WTC11 (cell line): ENCODE results near the gene PRSS53. TPM values are rescaled to one million over a fixed set of nuclear protein-coding genes. Genes with fewer than 3 reads are reported as not detected.

Experiments
- ATAC-seq: fragments of 200-7000 bp; cut with Tn5 transposase; 2 replicates; pipeline ENCODE4 v1.10.0; 2021; ENCODE audit warnings: mild to moderate bottlenecking, moderate library complexity
- CTCF ChIA-PET: fragments of 300-600 bp; sonication (Branson Sonifier 250); formaldehyde crosslinking; loops from one replicate; lab custom pipeline; 2021; ENCODE audit warnings: antibody characterized with exemption; lab: Charles Lee
- POLR2A ChIA-PET: fragments of 350-600 bp; sonication (Branson Sonifier 250); formaldehyde crosslinking; loops from one replicate; lab custom pipeline; 2021; ENCODE audit warnings: antibody characterized with exemption; lab: Charles Lee
- DNase-seq: peaks from one replicate; pipeline ENCODE4 v3.0.0; 2021; ENCODE audit warnings: low spot score
- H3K27ac Mint-ChIP-seq: 2 replicates; pipeline ENCODE4 v1.8.0; 2021; ENCODE audit warnings: mixed read lengths
- H3K27me3 Mint-ChIP-seq: 2 replicates; pipeline ENCODE4 v1.8.0; 2021; ENCODE audit warnings: low read depth, mild to moderate bottlenecking, moderate library complexity, mixed read lengths
- H3K36me3 Mint-ChIP-seq: 2 replicates; pipeline ENCODE4 v1.8.0; 2021; ENCODE audit warnings: mixed read lengths
- H3K4me1 Mint-ChIP-seq: 2 replicates; pipeline ENCODE4 v1.8.0; 2022; ENCODE audit warnings: mixed read lengths
- H3K4me3 Mint-ChIP-seq: 2 replicates; pipeline ENCODE4 v1.8.0; 2021; ENCODE audit warnings: mild to moderate bottlenecking, moderate library complexity, mixed read lengths
- H3K9me3 Mint-ChIP-seq: 2 replicates; pipeline ENCODE4 v1.8.0; 2021; ENCODE audit warnings: mixed read lengths
- ATF6 ChIP-seq: sonication (generic); formaldehyde crosslinking; IDR thresholded peaks from 2 replicates; pipeline ENCODE4 v1.8.1; 2023; ENCODE audit warnings: mild to moderate bottlenecking, missing genetic modification reagents
- EMX1 ChIP-seq: fragments of 250-450 bp; sonication (Bioruptor Pico); IDR thresholded peaks from 2 replicates; pipeline ENCODE4 v1.8.0; 2021; ENCODE audit warnings: mild to moderate bottlenecking
- FOXP1 ChIP-seq: sonication (generic); formaldehyde crosslinking; IDR thresholded peaks from 2 replicates; pipeline ENCODE4 v1.8.0; 2022; ENCODE audit warnings: missing genetic modification reagents, mild to moderate bottlenecking, moderate library complexity, borderline replicate concordance
- GABPB1 ChIP-seq: sonication (generic); formaldehyde crosslinking; IDR thresholded peaks from 2 replicates; pipeline ENCODE4 v1.8.1; 2023; ENCODE audit warnings: mild to moderate bottlenecking, missing genetic modification reagents
- GTF2I ChIP-seq: fragments of 250-450 bp; sonication (Bioruptor Pico); conservative IDR thresholded peaks from 2 replicates; pipeline ENCODE4 v1.4.0; 2021; ENCODE audit warnings: mild to moderate bottlenecking
- HMGXB4 ChIP-seq: sonication (generic); formaldehyde crosslinking; IDR thresholded peaks from 2 replicates; pipeline ENCODE4 v1.8.1; 2023; ENCODE audit warnings: mild to moderate bottlenecking, moderate library complexity, missing genetic modification reagents
- KAT7 ChIP-seq: sonication (generic); formaldehyde crosslinking; IDR thresholded peaks from 2 replicates; pipeline ENCODE4 v1.8.1; 2023; ENCODE audit warnings: missing genetic modification reagents, mild to moderate bottlenecking, borderline replicate concordance
- NFE2L1 ChIP-seq: sonication (generic); formaldehyde crosslinking; IDR thresholded peaks from 2 replicates; pipeline ENCODE4 v1.8.1; 2023; ENCODE audit warnings: missing genetic modification reagents
- NR1H2 ChIP-seq: sonication (generic); formaldehyde crosslinking; IDR thresholded peaks from 2 replicates; pipeline ENCODE4 v1.9.0; 2021; ENCODE audit warnings: mild to moderate bottlenecking, moderate library complexity, missing genetic modification reagents
- RORB ChIP-seq: fragments of 250-450 bp; sonication (Bioruptor Pico); IDR thresholded peaks from 2 replicates; pipeline ENCODE4 v1.9.0; 2021; ENCODE audit warnings: mild to moderate bottlenecking
- SP1 ChIP-seq: sonication (generic); formaldehyde crosslinking; conservative IDR thresholded peaks from 2 replicates; pipeline ENCODE4 v1.8.1; 2022; ENCODE audit warnings: missing genetic modification reagents
- STAT6 ChIP-seq: sonication (generic); formaldehyde crosslinking; conservative IDR thresholded peaks from 2 replicates; pipeline ENCODE4 v1.8.1; 2023; ENCODE audit warnings: mild to moderate bottlenecking, low read depth, missing genetic modification reagents, moderate library complexity
- ZNF121 ChIP-seq: sonication (generic); formaldehyde crosslinking; IDR thresholded peaks from 2 replicates; pipeline ENCODE4 v1.8.0; 2023; ENCODE audit warnings: missing genetic modification reagents
- ZNF425 ChIP-seq: fragments of 250-450 bp; sonication (Bioruptor Pico); conservative IDR thresholded peaks from 2 replicates; pipeline ENCODE4 v1.9.0; 2021; ENCODE audit warnings: mild to moderate bottlenecking
- total RNA-seq: library from RNA; stranded (reverse); gene quantifications from 3 replicates; pipeline ENCODE4 v1.2.3, GENCODE V29; 2021
- TF ChIP-seq, protein P1 (sequence below): sonication (generic); formaldehyde crosslinking; IDR thresholded peaks from 2 replicates; pipeline ENCODE4 v1.8.0; 2022; ENCODE audit warnings: mild to moderate bottlenecking, missing genetic modification reagents
- TF ChIP-seq, protein P2 (sequence below): fragments of 250-450 bp; sonication (Bioruptor Pico); IDR thresholded peaks from 2 replicates; pipeline ENCODE4 v1.9.0; 2021; ENCODE audit warnings: mild to moderate bottlenecking
- TF ChIP-seq, protein P3 (sequence below): sonication (generic); formaldehyde crosslinking; IDR thresholded peaks from 2 replicates; pipeline ENCODE4 v1.8.1; 2023; ENCODE audit warnings: mild to moderate bottlenecking, missing genetic modification reagents, moderate library complexity
- TF ChIP-seq, protein P4 (sequence below): sonication (generic); formaldehyde crosslinking; IDR thresholded peaks from 2 replicates; pipeline ENCODE4 v1.8.0; 2022; ENCODE audit warnings: mild to moderate bottlenecking, missing genetic modification reagents

PRSS53 gene
- total RNA-seq, 1 experiment from 2014 or later: 4.9 TPM

DNA sequence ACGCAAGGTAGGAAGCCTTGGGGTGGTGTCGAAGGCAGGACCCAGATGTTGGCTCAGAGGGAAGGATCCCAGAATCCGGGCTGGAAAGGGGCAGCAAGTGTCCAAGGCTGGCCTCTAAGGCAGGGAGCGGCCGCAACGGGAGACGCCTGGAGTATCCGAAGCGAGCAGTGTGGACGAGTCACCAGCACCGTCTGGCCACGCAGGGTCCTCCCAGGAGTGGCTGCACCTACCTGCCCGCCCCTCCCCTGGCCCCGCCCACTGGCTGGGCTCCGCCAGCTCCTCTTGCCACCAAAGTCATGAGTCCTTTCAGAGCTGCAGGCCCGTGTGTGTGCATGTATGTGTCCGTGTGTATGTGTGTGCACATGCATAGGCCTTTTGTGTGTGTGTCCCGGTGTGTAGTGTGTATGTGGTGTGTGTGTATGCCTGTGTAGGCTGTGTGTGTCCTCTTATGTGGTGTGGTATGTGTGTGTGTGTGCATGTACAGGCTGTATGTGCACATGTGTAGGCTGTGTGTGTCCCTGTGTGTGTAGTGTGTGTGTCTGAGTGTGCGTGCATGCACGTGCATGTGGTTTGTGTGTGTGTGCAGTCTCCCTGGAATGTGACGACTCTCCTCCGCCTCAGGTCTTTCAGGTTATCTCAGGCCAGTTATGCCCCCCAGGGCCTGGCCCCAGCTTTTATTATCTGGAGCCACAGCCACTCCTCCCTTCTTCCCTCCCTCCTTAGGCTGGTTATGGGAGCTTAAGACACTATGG is 47.0 kb upstream of the PRSS53 start, which contains the start of gene PRSS8:
TSS of gene PRSS8 (minus strand) at position 193 of the 752 bp plus-strand sequence. CDS start 229 bp downstream, outside the sequence.
- Mint-ChIP-seq H3K27ac (peak within 1 kb of the TSS; percentile 98), H3K27me3 (no peaks in the 10 kb centered on the region), H3K4me3 (peak within 1 kb of the TSS; percentile 87), H3K9me3 (no peaks in the 10 kb centered on the region), H3K36me3 (peaks cover 27% of the 10 kb centered on the region), H3K4me1 (peaks cover 66% of the 10 kb centered on the region)
- peak; percentile 31; the same call in 1 of the 2 replicates for TF ChIP-seq SP1 (CRISPR knock-in tag)
- no peak for TF ChIP-seq ZNF425
- ChIA-PET POLR2A (interaction anchor here (1.0 to 2.4 kb wide), 6 partner anchors 8 to 318 kb away, joined by 3 to 26 read pairs (median 6); partner anchors contain the start of genes FUS, KAT8, ZNF646 and ZNF668), CTCF (interaction anchor here (1.0 to 2.0 kb wide), 9 partner anchors 17 to 320 kb away, joined by 3 to 7 read pairs (median 5); partner anchors contain the start of genes HSD3B7 and KAT8)
- DNase-seq: peak; percentile 68
- peak; percentile 7 for ATAC-seq

DNA sequence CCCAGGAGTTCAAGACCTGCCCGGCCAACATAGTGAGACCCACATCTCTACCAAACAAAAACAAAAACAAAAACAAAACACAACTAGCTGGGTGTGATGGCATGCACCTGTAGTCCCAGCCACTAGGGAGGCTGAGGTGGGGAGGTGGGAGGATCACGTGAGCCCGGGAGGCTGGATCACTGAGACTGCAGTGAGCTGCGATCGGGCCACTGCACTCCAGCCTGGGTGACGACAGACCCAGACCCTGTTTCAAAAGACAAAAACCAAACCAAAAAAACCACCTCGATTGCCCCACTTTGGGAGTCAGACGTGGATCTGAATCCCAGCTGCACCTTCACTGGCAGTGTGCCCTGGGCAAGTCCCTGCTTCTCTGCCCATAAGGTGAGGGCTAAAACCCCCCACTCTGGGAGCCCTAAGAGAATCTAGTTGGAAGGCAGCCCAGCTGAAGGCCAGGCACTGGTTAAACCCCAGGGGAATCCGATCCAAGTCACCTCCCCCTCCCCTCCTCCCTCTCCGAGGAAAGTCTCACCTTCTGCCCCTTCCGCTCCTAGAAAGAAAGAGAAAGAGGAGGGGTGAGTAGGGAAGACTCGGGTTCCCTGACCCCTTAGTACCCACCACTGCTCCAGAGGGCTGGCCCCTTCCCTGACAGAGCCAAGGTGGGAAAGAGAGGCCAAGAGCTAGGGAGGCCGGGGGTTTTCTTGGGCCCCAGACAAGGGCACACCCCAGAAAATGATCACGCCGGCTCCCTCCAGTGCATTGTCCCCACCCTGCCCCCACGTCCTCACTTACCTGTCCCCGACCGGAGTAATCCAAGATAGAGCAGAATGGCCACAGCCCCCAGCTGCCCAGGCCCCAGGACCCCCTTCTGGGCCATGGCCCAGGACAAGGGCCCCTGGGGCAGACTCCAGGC is 46.1 kb upstream of the PRSS53 start:
- TF ChIP-seq ZNF121 (peak; percentile 71), EMX1 (CRISPR knock-in tag) (0 out of 2 replicates have a peak, but pooled peaks have one; percentile 41), RORB (CRISPR knock-in tag) (no peak), NR1H2 (CRISPR knock-in tag) (no peak), FOXP1 (CRISPR knock-in tag) (0 out of 2 replicates have a peak, but pooled peaks have one; percentile 9), GTF2I (0 out of 2 replicates have a peak, but pooled peaks have one; percentile 20), HMGXB4 (CRISPR knock-in tag) (peak; percentile 68; the same call in 1 of the 2 replicates), NFE2L1 (peak; percentile 55; the same call in 1 of the 2 replicates), KAT7 (CRISPR knock-in tag) (0 out of 2 replicates have a peak, but pooled peaks have one; percentile 34), ATF6 (CRISPR knock-in tag) (no peak), STAT6 (no peak), GABPB1 (CRISPR knock-in tag) (peak; percentile 70)
- TF ChIP-seq, protein P1, sequence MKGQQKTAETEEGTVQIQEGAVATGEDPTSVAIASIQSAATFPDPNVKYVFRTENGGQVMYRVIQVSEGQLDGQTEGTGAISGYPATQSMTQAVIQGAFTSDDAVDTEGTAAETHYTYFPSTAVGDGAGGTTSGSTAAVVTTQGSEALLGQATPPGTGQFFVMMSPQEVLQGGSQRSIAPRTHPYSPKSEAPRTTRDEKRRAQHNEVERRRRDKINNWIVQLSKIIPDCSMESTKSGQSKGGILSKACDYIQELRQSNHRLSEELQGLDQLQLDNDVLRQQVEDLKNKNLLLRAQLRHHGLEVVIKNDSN: peak; percentile 92
- TF ChIP-seq, protein P2, sequence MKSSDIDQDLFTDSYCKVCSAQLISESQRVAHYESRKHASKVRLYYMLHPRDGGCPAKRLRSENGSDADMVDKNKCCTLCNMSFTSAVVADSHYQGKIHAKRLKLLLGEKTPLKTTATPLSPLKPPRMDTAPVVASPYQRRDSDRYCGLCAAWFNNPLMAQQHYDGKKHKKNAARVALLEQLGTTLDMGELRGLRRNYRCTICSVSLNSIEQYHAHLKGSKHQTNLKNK (CRISPR knock-in tag): 0 out of 2 replicates have a peak, but pooled peaks have one; percentile 11
- TF ChIP-seq, protein P3, sequence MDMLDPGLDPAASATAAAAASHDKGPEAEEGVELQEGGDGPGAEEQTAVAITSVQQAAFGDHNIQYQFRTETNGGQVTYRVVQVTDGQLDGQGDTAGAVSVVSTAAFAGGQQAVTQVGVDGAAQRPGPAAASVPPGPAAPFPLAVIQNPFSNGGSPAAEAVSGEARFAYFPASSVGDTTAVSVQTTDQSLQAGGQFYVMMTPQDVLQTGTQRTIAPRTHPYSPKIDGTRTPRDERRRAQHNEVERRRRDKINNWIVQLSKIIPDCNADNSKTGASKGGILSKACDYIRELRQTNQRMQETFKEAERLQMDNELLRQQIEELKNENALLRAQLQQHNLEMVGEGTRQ: peak; percentile 90
- TF ChIP-seq, protein P4, sequence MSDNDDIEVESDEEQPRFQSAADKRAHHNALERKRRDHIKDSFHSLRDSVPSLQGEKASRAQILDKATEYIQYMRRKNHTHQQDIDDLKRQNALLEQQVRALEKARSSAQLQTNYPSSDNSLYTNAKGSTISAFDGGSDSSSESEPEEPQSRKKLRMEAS (CRISPR knock-in tag): peak; percentile 45; the same call in 1 of the 2 replicates
- TF ChIP-seq, all 79 proteins: peak for 12
- CTCF ChIA-PET: interaction anchor here (0.8 to 2.9 kb wide), 11 partner anchors 8 to 321 kb away, joined by 3 to 16 read pairs (median 4); partner anchors contain the start of genes HSD3B7 and KAT8
- no peaks in the 10 kb centered on the region for H3K9me3 Mint-ChIP-seq
- H3K27me3 Mint-ChIP-seq: no peaks in the 10 kb centered on the region
- peak; percentile 56 for ATAC-seq
- peak overlapping the region; percentile 98 for H3K27ac Mint-ChIP-seq
- H3K4me3 Mint-ChIP-seq: peak overlapping the region; percentile 87
- H3K36me3 Mint-ChIP-seq: peaks cover 27% of the 10 kb centered on the region
- POLR2A ChIA-PET: interaction anchor here (0.6 to 2.4 kb wide), 10 partner anchors 9 to 319 kb away, joined by 3 to 26 read pairs (median 4); partner anchors contain the start of genes FUS, KAT8, ZNF646 and ZNF668
- peaks cover 67% of the 10 kb centered on the region for H3K4me1 Mint-ChIP-seq
- peak; percentile 63 for DNase-seq
